WI38 (cell line): ENCODE data around the gene GRM5.
"Not testable (repeated sequence)": the region's sequence is repeated elsewhere in the genome, so short reads cannot be mapped to it uniquely, and the experiment has no call there.

ENCODE experiments used
- H3K4me3 ChIP-seq: 2 replicates; pipeline ENCODE4 v1.5.1; 2011; ENCODE audit warnings: low read depth, mild to moderate bottlenecking, control low read depth, low read length
- CTCF ChIP-seq: IDR thresholded peaks from 2 replicates; pipeline ENCODE4 v1.5.1; 2012; ENCODE audit warnings: low read depth, mild to moderate bottlenecking, control low read depth, low read length

The GRM5 gene

GRCh38 chr11:88535916-88536547 lies 529.8 kb downstream of the GRM5 start:
- no peak overlapping the region for H3K4me3 ChIP-seq
- TF ChIP-seq CTCF: no peak

GRCh38 chr11:88535266-88535665 lies 530.5 kb downstream of the GRM5 start:
- H3K4me3 ChIP-seq: no peak overlapping the region
- TF ChIP-seq CTCF: no peak

- H3K4me3 ChIP-seq: not testable (repeated sequence)
Observed at GRCh38 chr11:88534706-88535105, 531.1 kb downstream of the GRM5 start.

GRCh38 chr11:88534185-88534584 lies 531.6 kb downstream of the GRM5 start:
- TF ChIP-seq CTCF: no peak
- no peak overlapping the region for H3K4me3 ChIP-seq

- no peak overlapping the region for H3K4me3 ChIP-seq
- TF ChIP-seq CTCF: no peak
Observed at GRCh38 chr11:88533001-88533400, 532.8 kb downstream of the GRM5 start.

GRCh38 chr11:88531831-88532230 lies 534.0 kb downstream of the GRM5 start:
- H3K4me3 ChIP-seq: no peak overlapping the region
- no peak for TF ChIP-seq CTCF

- TF ChIP-seq CTCF: no peak
- no peak overlapping the region for H3K4me3 ChIP-seq
Observed at GRCh38 chr11:88529426-88529825, 536.4 kb downstream of the GRM5 start.
